Right renal cortex interstitium (tissue), 3 donors: ENCODE data around the gene ZCCHC24. TPM values are rescaled to one million over a fixed set of nuclear protein-coding genes. Genes with fewer than 3 reads are reported as not detected.

Experiments used
- DNase-seq, 3 donors: peaks; one replicate each; pipeline ENCODE4 v3.0.0-alpha.2; 2013; ENCODE audit warnings: low read depth in 3 of 3, low spot score in 2 of 3
- polyA plus RNA-seq, 3 donors: library from polyadenylated mRNA; unstranded; fragments of 120-200 nt; gene quantifications; one replicate each; pipeline ENCODE4 v1.2.1, GENCODE V29; 2013; ENCODE audit not compliant: insufficient read length in 3 of 3

Gene ZCCHC24
- polyA plus RNA-seq, 3 donors: 20.8 to 23.0 (median 22.5) TPM

DNA sequence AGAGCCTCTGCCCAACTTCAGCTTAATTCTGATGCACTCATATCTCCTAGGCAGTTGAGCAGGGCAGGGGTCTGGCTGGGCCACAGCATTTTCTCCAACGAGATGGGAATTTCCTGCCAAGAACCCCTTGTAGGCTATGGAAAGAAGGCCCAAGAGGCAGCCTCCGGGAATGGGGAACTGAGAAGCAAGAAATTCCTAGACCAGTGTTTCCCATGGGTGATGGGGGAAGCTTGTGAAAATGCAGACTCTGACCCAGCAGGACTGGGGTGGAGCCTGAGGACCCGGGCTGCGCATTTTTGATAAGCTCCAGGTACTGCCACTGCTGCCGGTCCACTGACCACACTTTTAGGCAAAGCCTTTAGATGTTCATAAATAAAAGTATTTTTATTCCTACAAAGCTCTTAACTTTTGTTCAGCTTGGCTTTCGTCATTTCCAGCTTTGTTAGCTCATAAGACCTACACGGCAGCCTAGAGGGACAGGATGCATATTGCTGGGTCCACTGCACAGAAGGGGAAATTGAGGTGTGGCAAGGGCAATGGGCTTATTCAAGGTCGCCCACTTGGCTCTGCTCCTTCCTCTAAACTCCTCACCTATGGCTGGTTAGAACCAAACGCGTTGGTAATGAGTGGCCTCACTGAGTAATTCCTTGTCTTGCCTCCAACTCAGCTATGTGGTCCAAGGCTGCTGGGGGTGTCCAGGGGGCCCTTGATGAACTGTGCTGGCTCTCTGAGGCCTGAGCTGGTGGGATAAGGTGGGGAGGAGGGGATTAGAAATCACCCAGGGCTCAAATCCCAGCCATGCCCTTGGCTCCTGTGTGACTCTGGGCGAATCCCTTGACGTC is 29.5 kb downstream of the ZCCHC24 start:
- DNase-seq: no peak

GRCh38 chr10:79414714-79415113 is 30.7 kb downstream of the ZCCHC24 start:
- no peak for DNase-seq

- DNase-seq: no peak
These were observed 32.2 kb downstream of the ZCCHC24 start for GRCh38 chr10:79413196-79413595.

DNA sequence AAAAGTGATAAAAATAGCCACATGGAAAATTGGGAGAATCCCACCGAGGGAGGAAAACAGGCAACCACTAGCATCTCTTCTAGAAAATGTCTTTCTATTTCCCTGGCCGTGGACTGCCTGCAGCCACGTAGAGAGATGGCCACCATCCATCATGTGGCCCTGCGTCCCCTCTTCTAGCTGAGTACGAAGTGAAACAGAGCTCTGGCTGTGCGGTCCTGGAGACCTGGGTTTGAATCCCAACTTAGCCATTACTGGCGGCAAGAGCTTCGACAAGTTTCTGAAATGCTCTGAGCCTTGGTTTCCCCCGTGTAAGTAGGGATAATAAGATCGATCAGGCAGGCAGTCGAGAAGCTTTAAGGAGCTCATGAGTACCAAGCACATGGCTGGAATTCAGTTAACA is 32.9 kb downstream of the ZCCHC24 start:
- no peak for DNase-seq

DNA sequence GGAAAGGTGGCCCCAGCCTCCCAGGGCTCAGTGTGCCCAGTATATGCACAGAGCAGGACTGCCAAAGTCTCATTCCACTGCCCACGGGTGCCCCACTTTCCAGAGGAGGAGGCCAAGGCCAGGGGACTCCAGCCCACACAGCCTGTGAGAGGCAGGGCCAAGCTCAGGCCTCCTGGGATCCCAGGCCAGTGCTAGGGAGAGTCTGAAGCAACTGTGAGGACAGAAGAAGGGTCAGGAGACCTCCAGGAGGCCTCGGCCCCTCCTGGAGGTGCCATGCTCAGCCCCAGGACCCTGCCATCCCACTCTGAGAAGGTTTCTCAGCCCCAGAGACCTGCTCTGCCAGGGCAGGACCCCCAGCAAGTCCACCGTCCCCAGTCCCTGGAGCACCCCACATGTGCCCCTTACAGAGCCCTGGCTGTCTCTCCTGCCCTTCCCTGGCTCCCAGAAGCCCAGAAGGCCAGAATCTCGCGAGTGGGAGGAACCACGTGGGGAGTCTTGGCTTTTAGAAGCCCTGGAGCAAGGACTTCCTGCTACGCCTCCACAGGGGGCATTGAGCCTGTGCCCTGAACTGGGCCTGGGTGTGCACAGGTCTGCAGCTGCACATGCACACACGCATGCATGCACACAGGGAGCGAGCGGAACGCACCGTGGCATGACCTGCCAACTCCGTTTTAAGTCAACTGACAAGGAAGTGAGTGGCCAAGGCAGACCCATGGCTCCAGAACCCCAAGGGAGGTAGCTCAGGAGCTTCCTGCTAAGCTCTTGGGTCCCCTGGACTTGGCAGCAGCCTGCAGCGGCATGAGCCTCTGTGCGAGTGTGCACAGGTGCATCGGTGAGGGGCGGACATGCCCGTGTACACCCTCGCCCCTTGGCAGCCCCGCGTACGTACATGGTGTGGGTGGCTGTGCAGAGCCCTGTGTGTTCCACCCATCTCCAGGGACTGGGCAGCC is 33.6 kb downstream of the ZCCHC24 start:
- DNase-seq: no peak

GRCh38 chr10:79410315-79411094 is 34.9 kb downstream of the ZCCHC24 start:
- no peak for DNase-seq

DNA sequence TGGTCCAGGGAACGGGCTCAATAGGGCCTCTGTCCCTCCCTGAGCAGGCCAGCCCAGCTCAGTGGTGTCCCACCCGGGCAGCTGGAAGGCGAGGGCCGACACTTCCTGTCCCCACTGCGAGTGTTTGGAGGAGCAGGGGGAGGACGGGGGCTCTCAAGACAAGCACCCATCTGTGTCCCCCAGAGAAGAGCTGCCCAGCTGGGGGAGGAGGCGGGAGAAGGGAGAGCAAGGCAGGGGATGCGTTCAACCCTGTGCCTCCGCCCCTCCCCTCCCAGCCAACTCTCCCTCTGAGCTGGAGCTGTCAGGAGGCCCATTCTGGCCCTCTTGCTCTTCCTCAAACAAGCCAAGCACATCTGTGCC is 35.7 kb downstream of the ZCCHC24 start:
- DNase-seq: no peak

- no peak for DNase-seq
These were observed 36.2 kb downstream of the ZCCHC24 start for GRCh38 chr10:79409038-79409725.

GRCh38 chr10:79407811-79408795 is 37.3 kb downstream of the ZCCHC24 start:
- no peak for DNase-seq

DNA sequence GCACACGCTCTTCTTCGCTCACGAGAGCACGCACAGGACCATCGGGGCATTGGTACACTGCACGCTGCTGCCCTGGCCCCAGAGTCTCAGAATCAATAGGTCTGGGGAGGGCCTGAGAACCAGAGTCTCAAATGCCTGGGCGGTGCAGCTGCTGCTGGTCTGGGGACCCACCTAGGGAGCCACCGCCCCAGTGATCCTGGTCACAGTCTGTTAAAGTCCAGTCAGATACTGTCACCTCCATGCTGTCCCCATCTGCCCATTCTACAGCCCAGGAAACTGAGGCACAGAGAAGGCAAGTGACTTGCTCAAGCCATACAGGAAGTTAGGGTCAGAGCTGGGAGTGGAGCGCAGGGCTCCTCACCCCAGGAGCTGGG is 38.0 kb downstream of the ZCCHC24 start:
- DNase-seq: no peak

GRCh38 chr10:79406683-79407422 is 38.6 kb downstream of the ZCCHC24 start:
- DNase-seq: no peak

DNA sequence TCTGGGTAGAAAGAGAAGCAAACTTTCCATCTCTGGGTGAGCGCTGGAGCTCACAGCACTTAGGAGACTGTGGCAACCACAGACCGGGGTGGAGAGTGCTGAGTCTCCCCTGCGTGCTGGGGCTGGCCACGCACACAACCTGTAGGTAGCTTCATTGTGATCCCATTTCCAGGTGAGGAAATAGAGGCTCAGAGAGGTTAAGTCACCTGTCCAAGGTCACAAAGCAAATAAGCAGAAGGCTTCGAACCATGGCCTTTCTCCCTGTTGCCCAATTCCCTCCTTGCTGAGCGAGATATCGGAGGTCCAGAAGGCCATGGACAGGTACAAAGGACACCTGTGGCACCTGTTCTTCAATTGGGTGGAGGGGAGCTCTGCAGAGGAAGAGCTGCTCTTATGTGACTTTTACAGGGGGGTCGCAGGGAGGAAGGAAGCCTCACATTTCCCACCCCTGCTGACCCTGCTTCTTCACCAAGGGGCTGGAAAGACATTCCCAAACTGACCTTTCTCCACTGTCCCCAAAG is 39.4 kb downstream of the ZCCHC24 start:
- no peak for DNase-seq

- DNase-seq: no peak
These were observed 40.0 kb downstream of the ZCCHC24 start for GRCh38 chr10:79405221-79405994.

GRCh38 chr10:79404690-79405131 is 40.7 kb downstream of the ZCCHC24 start:
- no peak for DNase-seq

DNA sequence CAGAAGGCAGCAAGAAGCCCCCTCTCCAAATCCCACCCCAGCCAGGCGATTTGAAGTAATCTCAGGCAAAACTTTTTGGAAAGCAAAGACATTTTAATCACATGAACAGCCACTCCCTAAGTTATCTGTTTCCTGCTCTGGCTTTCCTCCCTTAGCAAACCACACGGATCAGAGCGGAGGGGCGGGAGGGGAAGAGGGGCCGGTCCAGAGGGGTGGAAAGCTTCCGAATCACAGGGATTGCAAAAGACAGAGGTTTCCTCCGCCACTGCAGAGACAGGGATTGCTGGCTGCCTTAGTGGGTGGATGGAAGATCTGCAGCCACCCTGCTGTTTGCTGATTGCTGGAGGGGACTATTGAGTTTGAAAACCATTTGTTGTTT is 41.2 kb downstream of the ZCCHC24 start:
- no peak for DNase-seq

DNA sequence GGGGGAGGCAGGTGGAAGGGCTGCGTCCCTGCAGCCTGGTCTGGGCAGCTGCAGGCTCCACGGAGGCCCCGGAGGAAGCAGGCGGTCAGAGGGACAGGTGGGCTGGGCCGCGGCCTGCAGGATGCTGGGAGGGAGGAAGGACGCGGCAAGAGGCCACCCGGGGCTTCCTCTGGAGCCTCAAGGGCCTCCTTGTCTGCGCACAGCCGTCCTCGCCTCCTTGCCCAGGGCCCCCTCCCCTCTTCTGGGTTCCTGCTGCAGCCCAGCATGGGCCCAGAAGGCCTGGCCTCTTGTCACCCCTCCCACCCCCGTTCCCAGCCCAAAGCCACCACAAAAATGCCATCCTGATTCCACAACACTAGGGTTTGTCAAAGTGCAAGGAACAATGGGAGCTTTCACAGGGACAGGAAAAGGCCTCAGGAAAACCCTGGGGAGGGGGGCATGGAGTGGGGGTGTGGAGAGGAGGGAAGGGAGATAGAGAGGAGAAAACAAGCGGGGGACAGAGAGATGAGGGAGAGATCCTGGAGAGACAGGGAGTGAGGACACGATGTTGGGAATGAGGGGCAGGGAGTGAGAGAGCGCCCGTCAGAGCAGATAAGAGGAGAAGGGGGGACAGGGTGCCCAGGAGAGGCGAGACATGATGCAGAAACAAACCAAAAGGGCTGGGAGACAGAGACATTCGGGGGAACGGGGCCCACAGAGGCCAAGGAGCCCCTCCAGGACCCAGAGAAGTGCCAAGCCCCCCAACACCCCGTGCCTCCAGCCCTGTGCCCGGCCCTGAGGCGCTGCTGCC is 41.8 kb downstream of the ZCCHC24 start:
- DNase-seq: no peak

GRCh38 chr10:79402951-79403350 is 42.5 kb downstream of the ZCCHC24 start:
- DNase-seq: no peak
